GM10847 (cell line): ENCODE data around the gene GGCT.

Source experiments
- POLR2A ChIP-seq: IDR thresholded peaks from 2 replicates; pipeline ENCODE4 v1.6.1; 2011; ENCODE audit not compliant: insufficient read length; ENCODE audit errors: extremely low read depth

Gene GGCT

DNA sequence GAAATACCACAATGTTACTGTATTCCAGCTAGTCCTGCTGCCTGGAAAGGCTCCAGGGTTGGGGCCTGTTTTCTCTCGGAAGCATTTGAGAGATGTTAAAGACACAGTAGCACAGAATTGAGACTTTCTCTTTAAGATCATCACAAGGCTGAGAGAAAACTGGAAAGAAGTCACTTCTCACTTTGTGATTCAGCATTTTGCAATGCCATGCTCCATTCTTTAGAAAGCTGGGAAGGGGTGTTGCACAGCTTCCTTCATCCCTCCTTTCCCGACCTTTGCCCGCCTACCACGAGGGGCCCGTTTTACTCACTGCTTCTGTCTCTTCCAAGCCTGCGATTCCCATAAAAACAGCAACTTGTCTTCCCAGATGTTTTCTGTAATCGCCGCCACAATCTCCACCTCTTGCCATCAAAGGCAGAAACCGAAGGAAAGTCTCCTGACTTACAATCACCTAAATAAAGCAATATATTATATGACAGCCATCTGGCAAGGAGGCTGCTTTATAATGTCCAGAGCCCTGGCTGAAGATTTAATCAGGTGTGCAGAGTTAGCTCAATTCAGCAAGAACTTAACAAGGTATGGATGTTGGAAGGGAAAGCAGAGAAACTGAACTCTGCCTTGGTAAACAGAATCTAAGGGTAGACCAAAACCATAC, 44.9 kb downstream of the GGCT start:
- no peak for TF ChIP-seq POLR2A

DNA sequence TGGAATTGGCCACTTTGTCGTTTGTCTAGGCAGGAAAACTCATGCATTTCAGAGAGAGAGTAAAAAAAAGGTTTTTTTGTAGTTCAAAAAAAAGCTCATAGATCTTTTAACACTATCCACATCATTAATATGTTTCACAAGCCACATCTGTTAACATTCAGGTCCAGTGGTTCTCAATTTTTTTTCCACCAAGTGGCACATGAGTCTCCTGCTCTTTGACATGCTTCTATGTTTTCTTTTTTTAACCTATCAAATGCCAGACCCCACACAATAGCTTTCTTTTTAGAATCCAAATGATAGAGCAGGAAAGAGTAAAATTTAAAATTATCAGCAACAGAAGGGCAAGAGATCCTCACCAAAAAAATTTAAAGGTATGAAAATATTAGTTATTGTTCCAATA, 46.3 kb downstream of the GGCT start:
- TF ChIP-seq POLR2A = no peak

DNA sequence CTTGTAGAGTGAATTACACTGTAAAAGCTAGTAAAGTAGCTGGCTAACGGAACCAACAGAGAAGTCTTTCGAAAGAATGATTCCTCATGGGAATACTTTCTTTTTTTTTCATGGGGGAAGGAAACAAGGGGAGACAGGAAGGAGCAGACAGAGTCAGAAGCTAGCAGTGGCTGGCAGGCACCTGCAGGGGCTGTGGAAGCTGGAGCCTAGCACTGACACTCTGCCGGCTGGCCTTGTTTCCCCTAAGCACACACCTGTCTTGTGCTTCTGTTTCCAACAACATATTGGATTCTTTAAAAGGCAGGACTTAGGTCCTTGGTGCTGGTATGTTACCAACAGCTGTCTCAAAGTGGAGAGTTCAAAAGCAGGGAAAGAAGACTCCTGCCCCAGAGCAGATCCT, 50.7 kb downstream of the GGCT start:
- TF ChIP-seq POLR2A = no peak

DNA sequence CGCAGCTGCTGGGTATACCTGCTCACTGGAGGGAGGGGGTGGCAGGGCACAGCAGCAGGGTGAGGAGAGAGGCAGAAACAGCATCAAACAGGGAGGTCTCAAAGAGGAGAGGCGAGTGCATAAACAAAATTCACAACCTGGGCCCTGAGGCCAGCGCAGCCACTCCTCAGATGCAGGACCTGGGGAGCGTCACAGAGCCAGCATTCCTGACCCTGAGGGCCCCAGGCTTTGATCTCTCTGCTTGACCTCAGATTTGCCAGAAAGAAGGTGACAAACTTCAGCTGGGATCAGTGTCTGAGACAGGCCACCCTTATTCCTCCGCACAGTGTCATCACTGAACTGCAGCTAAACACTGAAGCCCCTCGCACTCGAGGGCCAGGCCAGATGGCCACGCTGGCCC, 51.6 kb downstream of the GGCT start:
- TF ChIP-seq POLR2A = no peak

DNA sequence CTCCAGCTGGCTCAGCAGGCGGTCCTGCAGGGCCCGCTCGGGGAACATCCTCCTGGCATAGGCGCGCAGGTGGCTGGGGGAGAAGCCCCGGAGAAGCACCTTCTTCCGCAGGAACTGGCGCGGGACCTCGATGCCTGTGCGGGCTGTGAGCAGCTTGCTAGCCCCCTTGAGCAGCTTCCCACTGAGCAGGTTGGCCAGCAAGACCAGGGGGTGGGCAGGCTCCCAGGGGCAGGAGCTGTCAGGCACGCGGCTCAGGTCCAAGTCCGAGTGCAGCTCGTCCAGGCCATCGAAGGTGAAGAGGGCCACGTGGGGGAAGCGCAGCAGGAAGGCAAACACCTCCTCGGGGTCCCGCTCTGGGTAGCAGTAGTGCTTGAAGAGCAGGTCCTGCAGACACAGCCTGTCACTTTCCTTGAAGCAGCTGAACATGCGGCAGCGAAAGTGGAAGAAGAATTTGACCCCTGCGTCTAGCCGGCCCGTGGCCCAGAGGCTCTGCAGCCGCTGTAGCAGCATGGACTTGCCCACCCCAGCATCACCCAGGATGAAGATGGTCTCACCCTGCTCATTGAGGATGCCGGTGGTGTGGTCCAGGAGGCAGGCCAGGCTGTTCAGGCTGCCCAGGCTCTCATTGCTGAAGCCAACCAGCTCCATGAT, 52.2 kb downstream of the GGCT start:
- TF ChIP-seq POLR2A = no peak

DNA sequence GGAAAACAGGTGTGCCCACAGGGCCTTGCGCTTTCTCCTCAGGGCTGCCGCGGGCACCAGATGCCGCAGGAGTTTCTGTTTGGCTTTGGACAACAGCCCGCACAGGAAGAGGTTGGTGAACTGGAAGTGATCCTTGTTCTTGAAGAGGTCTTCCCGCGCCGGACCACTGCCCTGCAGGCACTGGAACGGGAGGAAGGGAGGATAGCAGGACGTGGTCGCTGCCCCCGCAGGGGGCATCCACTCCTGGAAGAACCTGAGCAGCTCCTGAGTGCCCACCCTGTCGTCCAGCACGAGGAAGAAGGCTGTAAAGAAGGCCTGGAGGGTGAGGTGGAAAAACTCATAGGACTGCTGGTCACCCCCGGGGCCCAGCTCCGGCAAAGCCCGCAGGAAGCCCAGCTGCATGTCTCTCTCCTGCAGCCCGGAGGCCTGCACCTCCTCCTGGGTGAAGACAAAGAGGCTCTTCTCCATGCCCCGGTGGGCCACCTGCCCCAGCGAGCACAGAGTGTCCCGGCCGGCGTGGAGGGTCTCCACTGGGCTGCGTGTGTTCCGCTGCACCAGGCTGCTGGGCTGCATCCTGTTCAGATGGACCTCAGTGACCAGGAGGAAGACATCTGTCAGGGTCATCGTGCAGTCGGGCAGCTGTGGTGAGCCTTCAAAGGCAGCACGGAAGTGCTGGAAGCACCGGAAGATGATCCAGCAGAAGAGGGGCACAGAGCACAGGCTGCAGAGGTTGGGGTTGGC, 52.9 kb downstream of the GGCT start:
- no peak for TF ChIP-seq POLR2A

DNA sequence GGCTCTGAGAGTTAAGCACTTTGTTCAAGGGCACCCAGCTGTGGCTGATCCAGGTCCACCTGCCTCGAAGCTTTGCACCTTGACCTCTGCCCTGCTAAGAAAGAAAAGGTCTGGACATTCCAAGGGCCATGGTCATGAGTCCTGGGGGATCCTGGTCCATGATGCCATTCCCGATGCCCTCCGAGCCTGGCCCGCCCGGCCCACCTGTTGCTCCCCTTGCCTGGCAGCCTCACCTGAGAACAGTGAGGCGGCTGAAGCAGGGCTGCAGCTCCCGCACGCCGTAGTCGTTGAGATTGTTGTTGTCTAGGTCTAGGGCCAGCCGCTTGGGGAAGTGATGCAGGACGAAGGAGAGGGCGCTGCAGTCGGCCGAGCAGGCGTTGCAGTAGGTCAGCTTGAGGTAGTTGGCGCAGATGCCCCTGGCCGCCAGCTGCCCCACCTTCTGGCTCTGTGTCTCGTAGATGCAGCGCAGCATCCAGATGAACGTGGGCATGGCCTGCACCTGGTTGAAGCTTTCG, 53.6 kb downstream of the GGCT start:
- TF ChIP-seq POLR2A = no peak

DNA sequence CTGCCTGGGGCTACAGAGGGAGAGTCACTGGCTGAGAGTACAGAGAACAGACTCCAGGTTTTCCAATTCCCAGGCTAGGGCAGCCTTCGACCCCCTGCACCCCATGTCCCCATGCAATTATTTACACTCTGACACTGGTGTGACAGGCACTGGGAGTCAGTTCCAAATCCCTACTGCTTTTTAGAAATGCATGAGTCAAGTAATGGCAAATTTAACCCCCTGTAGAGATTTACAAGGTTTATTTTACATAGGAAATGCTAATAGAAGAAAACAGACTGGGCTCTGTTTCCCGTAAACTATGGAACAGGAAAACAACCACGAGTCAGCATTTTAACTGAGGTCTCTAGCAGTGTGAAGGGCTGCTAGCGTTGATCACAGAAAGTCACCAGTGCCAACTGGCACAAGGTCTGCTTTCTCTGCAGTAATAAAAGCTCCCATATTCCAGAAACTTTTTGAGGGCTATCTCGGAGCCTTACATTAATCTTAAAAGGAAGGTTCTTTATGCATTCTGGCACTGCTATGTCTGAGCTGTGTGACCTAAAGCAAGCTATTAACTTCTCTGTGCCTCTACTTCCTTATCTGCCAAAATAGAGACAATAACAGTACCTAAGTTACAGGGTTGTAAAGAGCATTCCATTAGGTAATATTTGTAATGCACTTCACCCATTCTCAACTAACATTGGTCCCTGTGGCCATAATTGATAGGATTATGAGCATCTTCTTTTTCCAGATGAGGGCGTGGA, 54.2 kb downstream of the GGCT start:
- TF ChIP-seq POLR2A = no peak

DNA sequence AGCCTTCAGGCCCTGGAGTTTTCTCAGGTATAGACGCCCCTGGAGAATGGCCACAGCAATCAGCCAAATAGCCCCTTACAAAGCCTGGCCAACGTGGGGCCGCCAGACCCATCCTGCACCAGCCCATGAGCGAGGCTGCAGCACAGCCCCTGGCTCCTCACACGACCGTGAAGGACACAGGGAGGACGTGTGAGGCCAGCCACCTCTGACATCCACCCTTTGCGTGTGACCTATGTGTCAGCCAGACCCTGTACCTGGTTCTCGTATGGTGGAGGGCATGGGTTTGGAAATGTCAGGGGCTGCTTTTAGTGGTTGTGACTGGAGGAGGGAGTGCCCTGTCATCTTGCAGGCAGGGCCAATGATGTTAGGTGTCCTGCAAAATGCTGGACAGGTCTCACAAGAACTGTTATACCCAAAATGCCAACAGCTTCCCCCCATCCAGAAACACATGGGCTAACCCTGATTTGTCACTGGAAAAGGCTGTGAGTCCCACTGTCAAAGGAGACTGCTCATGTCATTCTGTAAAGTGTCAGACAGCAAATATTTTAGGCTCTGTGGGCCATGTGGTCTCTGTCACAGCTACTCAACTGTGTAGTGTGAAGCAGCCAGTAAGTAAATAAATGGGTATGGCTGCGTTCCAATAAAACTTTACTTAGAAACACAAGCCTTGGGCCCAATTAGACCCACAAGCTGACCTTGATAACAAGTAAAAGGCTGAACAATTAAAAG, 56.0 kb downstream of the GGCT start:
- no peak for TF ChIP-seq POLR2A

DNA sequence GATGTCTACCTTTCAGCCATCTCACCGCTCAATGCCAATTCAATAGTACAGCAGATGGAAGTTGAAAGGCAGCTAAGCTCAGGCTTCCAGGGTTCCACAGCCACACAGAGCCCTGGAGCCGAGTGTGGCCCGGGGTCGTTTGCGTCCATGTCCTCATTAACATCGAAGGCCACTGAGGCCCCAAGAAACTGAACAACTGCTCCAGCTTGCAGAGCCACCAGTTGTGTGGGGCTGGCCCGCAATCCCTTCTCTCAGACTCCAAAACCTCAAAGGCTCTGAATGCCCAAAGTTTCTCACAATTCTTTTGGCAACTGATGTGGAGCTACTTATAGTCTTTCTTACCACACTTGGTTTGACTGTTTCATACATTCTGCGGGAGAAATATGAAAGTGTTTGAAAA, 57.2 kb downstream of the GGCT start:
- TF ChIP-seq POLR2A = no peak
